OCI-LY7 (cell line): ENCODE measurements around the gene TMEM215.

Experiments
- CTCF ChIP-seq: fragments of 200-600 bp; sonication (generic); conservative IDR thresholded peaks from 2 replicates; pipeline ENCODE4 v1.5.1; 2014; ENCODE audit warnings: mild to moderate bottlenecking, antibody characterized with exemption, low read length, moderate library complexity, mixed read lengths
- EZH2phosphoT487 ChIP-seq: fragments of 200-600 bp; sonication (generic); IDR thresholded peaks from 2 replicates; pipeline ENCODE4 v1.6.1; 2018; ENCODE audit warnings: low read depth, borderline replicate concordance, mild to moderate bottlenecking, mixed run types, antibody characterized with exemption, low read length, moderate library complexity, mixed read lengths

DNA sequence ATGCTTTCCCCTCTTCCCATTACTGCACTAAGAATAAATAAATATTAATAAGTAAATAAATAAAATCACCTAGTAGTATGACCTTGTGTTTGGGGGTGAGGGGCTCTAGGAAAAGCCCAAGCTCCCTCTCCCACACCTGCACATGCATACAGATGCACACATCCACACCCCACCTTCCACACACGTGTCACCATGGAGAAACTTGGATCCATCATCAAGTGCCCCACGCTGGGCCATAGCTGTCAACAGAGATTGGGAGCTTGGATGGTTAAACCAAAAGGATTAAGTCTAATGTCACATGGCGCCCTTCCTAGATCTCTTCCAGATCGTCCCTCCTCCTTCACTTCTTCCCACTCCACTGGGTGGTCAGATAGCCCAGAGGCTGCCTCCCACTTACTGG is 37.0 kb downstream of the TMEM215 start:
- TF ChIP-seq EZH2phosphoT487: no peak
- TF ChIP-seq CTCF: no peak
